RWPE2 (cell line): Measurements from ENCODE around the gene IL23R.

Source experiments
- ATAC-seq: fragments of 200-7000 bp; cut with Tn5 transposase; 3 replicates; pipeline ENCODE4 v1.9.1; 2021; ENCODE audit warnings: low read depth
- DNase-seq: peaks from one replicate; pipeline ENCODE4 v3.0.0-alpha.2; 2020; ENCODE audit warnings: low spot score
- H3K27ac ChIP-seq: fragments of 450-650 bp; 2 replicates; pipeline ENCODE4 v1.5.1; 2017; ENCODE audit warnings: mild to moderate bottlenecking; ENCODE audit not compliant: poor library complexity, severe bottlenecking
- H3K27me3 ChIP-seq: fragments of 250-450 bp; sonication (Bioruptor Pico); 2 replicates; pipeline ENCODE4 v1.5.1; 2021; ENCODE audit warnings: mild to moderate bottlenecking, moderate library complexity; ENCODE audit not compliant: insufficient read depth, poor library complexity, severe bottlenecking
- H3K36me3 ChIP-seq: fragments of 250-450 bp; sonication (Bioruptor Pico); 2 replicates; pipeline ENCODE4 v1.5.1; 2020; ENCODE audit warnings: low read depth, mild to moderate bottlenecking, moderate library complexity
- H3K4me1 ChIP-seq: fragments of 250-450 bp; sonication (Bioruptor Pico); 2 replicates; pipeline ENCODE4 v1.5.1; 2021; ENCODE audit warnings: mild to moderate bottlenecking, moderate library complexity; ENCODE audit not compliant: insufficient read depth, poor library complexity, severe bottlenecking
- H3K4me3 ChIP-seq: fragments of 250-450 bp; sonication (Bioruptor Pico); 2 replicates; pipeline ENCODE4 v1.5.1; 2021; ENCODE audit warnings: mild to moderate bottlenecking, moderate library complexity; ENCODE audit not compliant: severe bottlenecking
- H3K9me3 ChIP-seq: fragments of 250-450 bp; sonication (Bioruptor Pico); 2 replicates; pipeline ENCODE4 v1.5.1; 2021; ENCODE audit warnings: mild to moderate bottlenecking, moderate library complexity; ENCODE audit not compliant: severe bottlenecking
- CTCF ChIP-seq: fragments of 450-650 bp; IDR thresholded peaks from one replicate; pipeline ENCODE4 v1.5.1; 2017; ENCODE audit warnings: mild to moderate bottlenecking, moderate library complexity; ENCODE audit not compliant: poor library complexity, severe bottlenecking

IL23R gene

GRCh38 chr1:67184838-67185421 is 18.7 kb downstream of the IL23R start:
- no peaks in the 10 kb centered on the region for H3K27me3 ChIP-seq
- no peaks in the 10 kb centered on the region for H3K9me3 ChIP-seq
- no peaks in the 10 kb centered on the region for H3K4me1 ChIP-seq
- no peak for TF ChIP-seq CTCF
- H3K27ac ChIP-seq, result no peak overlapping the region
- ATAC-seq (no peak), DNase-seq (no peak)
- no peaks in the 10 kb centered on the region for H3K36me3 ChIP-seq
- no peak overlapping the region for H3K4me3 ChIP-seq

- no peak for TF ChIP-seq CTCF
- H3K9me3 ChIP-seq, result no peaks in the 10 kb centered on the region
- H3K27me3 ChIP-seq, result no peaks in the 10 kb centered on the region
- DNase-seq, result no peak
- no peaks in the 10 kb centered on the region for H3K36me3 ChIP-seq
- no peak overlapping the region for H3K4me3 ChIP-seq
- no peaks in the 10 kb centered on the region for H3K4me1 ChIP-seq
- no peak overlapping the region for H3K27ac ChIP-seq
- no peak for ATAC-seq
These were observed 21.9 kb downstream of the IL23R start for GRCh38 chr1:67188137-67188536.

DNA sequence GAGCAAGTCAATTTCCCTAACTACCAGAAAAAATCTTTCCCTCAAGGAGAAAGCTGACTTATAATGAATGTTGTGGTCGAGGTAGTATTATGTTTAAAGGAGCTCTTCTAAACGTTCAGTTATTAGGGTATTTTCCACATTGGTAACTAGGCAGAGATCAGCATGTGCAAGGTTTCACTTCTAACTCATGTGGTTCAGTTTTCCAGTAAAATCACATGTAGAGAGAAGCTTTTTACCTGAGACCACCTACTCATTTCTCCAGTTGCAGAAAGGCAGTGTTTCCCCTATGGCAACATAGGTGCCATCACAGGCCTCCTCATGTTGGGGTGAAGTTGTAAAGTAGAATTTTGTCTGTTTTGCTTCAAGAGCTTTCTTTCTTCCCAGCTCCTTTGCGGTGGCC is 23.7 kb downstream of the IL23R start:
- Histone ChIP-seq H3K27ac (no peak overlapping the region), H3K27me3 (no peaks in the 10 kb centered on the region), H3K9me3 (no peaks in the 10 kb centered on the region), H3K4me1 (no peaks in the 10 kb centered on the region), H3K4me3 (no peak overlapping the region), H3K36me3 (no peaks in the 10 kb centered on the region)
- ATAC-seq, result no peak
- no peak for TF ChIP-seq CTCF
- no peak for DNase-seq

DNA sequence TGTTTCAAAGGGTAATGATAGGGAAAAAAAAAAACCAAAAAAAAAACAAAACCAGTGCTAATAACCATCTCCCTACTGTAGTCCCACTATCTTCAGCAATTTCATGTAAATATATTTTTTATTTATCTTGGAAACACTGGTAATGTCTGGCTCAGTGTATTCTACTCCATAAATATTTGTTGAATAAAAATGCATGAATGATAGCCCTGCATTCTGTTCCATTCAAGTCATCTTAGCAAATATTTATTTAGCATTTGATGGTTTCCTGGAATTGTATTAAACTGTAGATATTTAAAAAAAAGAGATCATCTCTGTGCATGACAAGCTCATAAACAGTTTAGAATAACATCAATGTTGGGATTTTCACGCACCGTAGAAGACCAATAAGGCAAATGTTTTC is 24.2 kb downstream of the IL23R start:
- Histone ChIP-seq H3K27ac (no peak overlapping the region), H3K4me3 (no peak overlapping the region), H3K4me1 (no peaks in the 10 kb centered on the region), H3K36me3 (no peaks in the 10 kb centered on the region), H3K9me3 (no peaks in the 10 kb centered on the region), H3K27me3 (no peaks in the 10 kb centered on the region)
- ATAC-seq (no peak; the same call in 2 of the 3 replicates), DNase-seq (no peak)
- no peak for TF ChIP-seq CTCF

DNA sequence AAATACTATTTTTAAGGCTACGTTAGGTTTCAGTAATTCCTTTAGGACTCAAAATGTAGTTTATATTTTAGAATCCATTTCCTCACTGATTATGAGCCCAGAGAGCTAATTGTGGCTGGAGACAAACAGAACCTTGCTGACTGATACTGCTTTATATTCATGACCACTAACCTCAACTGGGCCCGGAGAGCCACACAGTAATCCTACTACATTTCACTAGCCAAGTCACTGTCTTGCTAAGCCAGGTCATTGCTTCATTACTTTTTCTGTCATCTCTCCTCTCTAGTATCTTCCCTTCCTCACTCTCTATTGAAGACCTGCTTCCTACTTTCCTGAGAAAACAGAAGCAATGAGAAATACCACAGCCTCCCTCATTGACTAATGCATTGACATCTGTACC is 24.7 kb downstream of the IL23R start:
- TF ChIP-seq CTCF, result no peak
- Histone ChIP-seq H3K27ac (no peak overlapping the region), H3K4me1 (no peaks in the 10 kb centered on the region), H3K4me3 (no peak overlapping the region), H3K9me3 (no peaks in the 10 kb centered on the region), H3K36me3 (no peaks in the 10 kb centered on the region), H3K27me3 (no peaks in the 10 kb centered on the region)
- ATAC-seq (no peak), DNase-seq (no peak)
